ENCODE data around the gene FBXL4. TPM values are rescaled to one million over a fixed set of nuclear protein-coding genes. Genes with fewer than 3 reads are reported as not detected.

Gene FBXL4
- total RNA-seq, 2 donors from 2014 or later: 16.5 to 19.0 TPM

- Mint-ChIP-seq H3K36me3 (ENCODE audit: insufficient read depth in 2 of 2) (no peaks in the 10 kb centered on the region), H3K9me3 (peaks cover 0 to 1% of the 10 kb centered on the region in 2 donors), H3K27me3 (ENCODE audit: low read depth) (no peaks in the 10 kb centered on the region), H3K4me3 (no peak overlapping the region), H3K27ac (no peak overlapping the region), H3K4me1 (ENCODE audit: low read depth) (no peaks in the 10 kb centered on the region)
- no peak for DNase-seq
- no peak for ATAC-seq (replicated peaks in 1 of 2)
Observed at GRCh38 chr6:98971303-98971702, 23.6 kb upstream of the FBXL4 start.

DNA sequence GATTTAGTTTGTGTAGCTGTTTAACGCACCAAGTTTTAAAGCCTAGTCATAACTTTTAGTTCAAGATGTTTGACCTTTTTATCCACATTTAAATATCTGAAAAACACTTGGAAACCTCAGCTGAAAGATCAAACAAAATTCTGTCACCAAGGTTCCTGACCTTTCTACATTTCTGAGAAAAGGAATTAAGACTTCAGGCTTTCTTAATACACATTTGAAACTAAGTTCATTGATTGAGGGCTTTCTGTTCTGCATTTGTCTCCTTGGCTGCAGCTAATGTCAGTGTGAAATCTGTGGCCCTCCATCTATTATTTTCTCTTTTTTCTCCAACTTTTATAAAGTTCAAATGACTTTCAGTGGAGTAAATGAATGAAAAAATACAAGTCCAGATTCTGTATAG, 22.7 kb upstream of the FBXL4 start:
- peaks cover 2% of the 10 kb centered on the region for H3K27me3 Mint-ChIP-seq (ENCODE audit: low read depth)
- H3K9me3 Mint-ChIP-seq: peaks cover 0 to 1% of the 10 kb centered on the region in 2 donors
- DNase-seq (no peak), ATAC-seq (replicated peaks in 1 of 2) (no peak)
- no peaks in the 10 kb centered on the region for H3K4me1 Mint-ChIP-seq (ENCODE audit: low read depth)
- H3K4me3 Mint-ChIP-seq: no peak overlapping the region
- H3K27ac Mint-ChIP-seq: no peak overlapping the region
- no peaks in the 10 kb centered on the region for H3K36me3 Mint-ChIP-seq (ENCODE audit: insufficient read depth in 2 of 2)

- no peaks in the 10 kb centered on the region for H3K4me1 Mint-ChIP-seq (ENCODE audit: low read depth)
- ATAC-seq (replicated peaks in 1 of 2): no peak
- no peak for DNase-seq
- peaks cover 0 to 1% of the 10 kb centered on the region in 2 donors for H3K9me3 Mint-ChIP-seq
- H3K4me3 Mint-ChIP-seq: no peak overlapping the region
- H3K27me3 Mint-ChIP-seq (ENCODE audit: low read depth): peaks cover 30% of the 10 kb centered on the region
- H3K36me3 Mint-ChIP-seq (ENCODE audit: insufficient read depth in 2 of 2): no peaks in the 10 kb centered on the region
- H3K27ac Mint-ChIP-seq: no peak overlapping the region
Observed at GRCh38 chr6:98967616-98968015, 19.9 kb upstream of the FBXL4 start.

GRCh38 chr6:98959631-98960030, 11.9 kb upstream of the FBXL4 start:
- H3K4me1 Mint-ChIP-seq (ENCODE audit: low read depth): no peaks in the 10 kb centered on the region
- H3K27me3 Mint-ChIP-seq (ENCODE audit: low read depth): peaks cover 21% of the 10 kb centered on the region
- H3K9me3 Mint-ChIP-seq: no peaks in the 10 kb centered on the region
- ATAC-seq (replicated peaks in 1 of 2) (no peak), DNase-seq (no peak)
- H3K36me3 Mint-ChIP-seq (ENCODE audit: insufficient read depth in 2 of 2): no peaks in the 10 kb centered on the region
- no peak overlapping the region for H3K27ac Mint-ChIP-seq
- H3K4me3 Mint-ChIP-seq: no peak overlapping the region

DNA sequence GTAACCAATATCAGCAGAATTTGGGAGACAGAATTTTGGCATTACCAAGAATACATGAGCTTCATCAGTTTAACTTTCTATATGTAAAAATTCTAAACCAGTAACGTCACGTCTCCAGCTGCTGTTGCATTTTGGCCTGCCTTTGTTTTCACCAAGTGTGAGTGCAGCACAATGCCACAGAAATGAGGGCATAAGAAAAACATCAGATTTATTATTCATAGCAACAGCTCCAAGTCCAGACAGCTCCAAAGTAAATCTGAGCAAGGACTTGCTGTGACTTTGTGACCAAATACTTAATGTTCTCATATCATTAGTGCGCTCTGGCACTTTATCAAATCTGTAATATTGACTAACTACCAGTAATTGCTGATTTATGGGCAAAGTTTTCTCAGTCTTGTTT, 11.0 kb upstream of the FBXL4 start:
- no peaks in the 10 kb centered on the region for H3K9me3 Mint-ChIP-seq
- peaks cover 13% of the 10 kb centered on the region for H3K27me3 Mint-ChIP-seq (ENCODE audit: low read depth)
- no peaks in the 10 kb centered on the region for H3K4me1 Mint-ChIP-seq (ENCODE audit: low read depth)
- no peak overlapping the region for H3K27ac Mint-ChIP-seq
- H3K4me3 Mint-ChIP-seq: no peak overlapping the region
- H3K36me3 Mint-ChIP-seq (ENCODE audit: insufficient read depth in 2 of 2): no peaks in the 10 kb centered on the region
- ATAC-seq (replicated peaks in 1 of 2): no peak
- DNase-seq: no peak

DNA sequence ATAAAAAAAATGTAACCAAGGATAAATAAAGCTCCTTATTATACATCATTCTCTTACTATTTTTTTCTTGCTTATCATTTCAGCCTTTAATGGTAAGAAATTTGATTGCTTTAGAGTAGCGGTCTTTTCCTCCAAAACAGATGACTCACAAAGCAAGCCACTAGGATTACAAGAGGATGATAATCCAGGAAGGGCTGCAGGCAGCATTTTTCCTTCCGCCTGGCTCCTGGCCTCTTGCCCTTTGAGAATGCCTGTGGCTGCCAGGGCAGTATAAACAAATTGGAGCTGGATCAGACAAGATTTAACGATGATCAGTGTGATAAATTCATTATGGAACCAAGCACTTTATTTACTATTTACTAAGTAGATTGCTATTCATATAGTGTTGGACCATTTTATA, 9.7 kb upstream of the FBXL4 start:
- Mint-ChIP-seq H3K4me3 (no peak overlapping the region), H3K4me1 (ENCODE audit: low read depth) (no peaks in the 10 kb centered on the region), H3K9me3 (no peaks in the 10 kb centered on the region), H3K36me3 (ENCODE audit: insufficient read depth in 2 of 2) (no peaks in the 10 kb centered on the region), H3K27ac (no peak overlapping the region), H3K27me3 (ENCODE audit: low read depth) (no peaks in the 10 kb centered on the region)
- no peak for ATAC-seq (replicated peaks in 1 of 2)
- no peak for DNase-seq

GRCh38 chr6:98949589-98949988, 1.8 kb upstream of the FBXL4 start:
- DNase-seq (no peak), ATAC-seq (replicated peaks in 1 of 2) (no peak)
- peaks cover 3 to 5% of the 10 kb centered on the region in 2 donors for H3K36me3 Mint-ChIP-seq (ENCODE audit: insufficient read depth in 2 of 2)
- peaks cover 0 to 2% of the 10 kb centered on the region in 2 donors for H3K9me3 Mint-ChIP-seq
- H3K27me3 Mint-ChIP-seq (ENCODE audit: low read depth): peaks cover 18% of the 10 kb centered on the region
- peak overlapping the region; percentile 48 for H3K27ac Mint-ChIP-seq
- no peak overlapping the region for H3K4me3 Mint-ChIP-seq
- H3K4me1 Mint-ChIP-seq (ENCODE audit: low read depth): peaks cover 22% of the 10 kb centered on the region

- Mint-ChIP-seq H3K27ac (peak overlapping the region; percentile 94), H3K27me3 (ENCODE audit: low read depth) (peaks cover 18% of the 10 kb centered on the region), H3K36me3 (ENCODE audit: insufficient read depth in 2 of 2) (peaks cover 10 to 18% of the 10 kb centered on the region in 2 donors), H3K4me3 (peak overlapping the region; percentile 90 to 92), H3K4me1 (ENCODE audit: low read depth) (peaks cover 42% of the 10 kb centered on the region), H3K9me3 (peaks cover 2 to 3% of the 10 kb centered on the region in 2 donors)
- peak; percentile 53 to 56 for DNase-seq
- ATAC-seq (replicated peaks in 1 of 2): peak; percentile 20 to 21
Observed at GRCh38 chr6:98946879-98947410, 801 bp downstream of the FBXL4 start.

DNA sequence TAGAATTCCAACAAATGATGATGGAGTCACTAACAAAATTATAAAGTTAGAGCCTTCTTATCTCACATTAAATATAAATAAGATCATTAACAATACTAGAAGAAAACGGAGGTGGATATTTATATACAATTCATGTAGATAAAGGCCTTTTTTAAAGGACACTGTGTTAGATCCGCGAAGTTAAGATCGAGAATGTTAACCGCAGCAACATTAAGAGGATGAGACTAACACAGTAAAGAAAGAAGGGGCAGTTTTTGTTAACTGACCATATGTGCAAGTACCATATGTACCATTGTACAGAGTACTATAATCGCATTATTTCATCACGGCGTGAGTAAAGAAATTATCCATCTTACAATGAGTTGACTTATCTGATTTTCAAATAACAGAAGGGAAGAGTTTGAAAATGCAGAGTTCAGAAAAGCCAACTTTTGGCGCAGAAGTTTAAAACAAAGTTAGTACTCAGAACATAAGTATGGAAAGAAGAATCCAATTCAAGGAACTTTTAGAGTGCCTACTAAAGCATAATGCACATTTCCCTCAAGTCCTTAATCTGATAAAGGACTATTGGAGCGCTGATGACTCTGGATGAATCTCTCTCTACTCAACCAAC, 1.4 kb downstream of the FBXL4 start:
- ATAC-seq (replicated peaks in 1 of 2) (no peak), DNase-seq (no peak)
- H3K27ac Mint-ChIP-seq: peak overlapping the region; percentile 94
- peaks cover 12% of the 10 kb centered on the region for H3K27me3 Mint-ChIP-seq (ENCODE audit: low read depth)
- H3K4me1 Mint-ChIP-seq (ENCODE audit: low read depth): peaks cover 47% of the 10 kb centered on the region
- H3K36me3 Mint-ChIP-seq (ENCODE audit: insufficient read depth in 2 of 2): peaks cover 13 to 23% of the 10 kb centered on the region in 2 donors
- H3K4me3 Mint-ChIP-seq: peak overlapping the region; percentile 90 to 92
- H3K9me3 Mint-ChIP-seq: peaks cover 3% of the 10 kb centered on the region in 2 donors

GRCh38 chr6:98945311-98946115, 2.2 kb downstream of the FBXL4 start:
- Mint-ChIP-seq H3K4me1 (ENCODE audit: low read depth) (peaks cover 53% of the 10 kb centered on the region), H3K27me3 (ENCODE audit: low read depth) (peaks cover 8% of the 10 kb centered on the region), H3K36me3 (ENCODE audit: insufficient read depth in 2 of 2) (peaks cover 17 to 29% of the 10 kb centered on the region in 2 donors), H3K27ac (peak overlapping the region; percentile 92), H3K9me3 (peaks cover 4% of the 10 kb centered on the region in 2 donors), H3K4me3 (peak overlapping the region; percentile 90 to 92)
- no peak for ATAC-seq (replicated peaks in 1 of 2)
- DNase-seq: no peak

DNA sequence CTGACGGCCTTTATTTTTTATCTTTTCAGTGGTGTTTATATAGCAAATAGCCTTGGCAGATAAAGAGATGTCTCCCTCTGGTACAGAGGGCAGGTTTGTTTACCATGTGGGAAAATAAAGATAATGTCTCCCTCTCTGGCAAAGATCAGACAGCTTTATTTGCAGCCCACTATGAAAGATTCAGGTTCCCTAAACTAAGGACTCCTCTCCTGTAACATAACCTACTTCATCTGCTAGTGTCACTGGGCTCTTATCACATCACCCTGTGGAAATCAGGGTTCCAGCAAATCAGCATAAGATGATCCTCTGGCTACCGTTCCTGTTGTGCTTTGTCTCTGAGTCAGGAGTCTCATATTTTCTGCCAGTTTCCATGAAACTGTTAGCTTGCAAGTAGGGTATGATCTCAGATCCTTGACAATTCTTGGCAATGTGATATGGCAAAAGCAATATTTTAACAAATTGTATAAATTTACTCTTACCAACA, 3.1 kb downstream of the FBXL4 start:
- Mint-ChIP-seq H3K27ac (no peak overlapping the region), H3K9me3 (peaks cover 2 to 4% of the 10 kb centered on the region in 2 donors), H3K4me3 (peak overlapping the region in 1 of 2 donors; percentile 43), H3K4me1 (ENCODE audit: low read depth) (peaks cover 53% of the 10 kb centered on the region), H3K36me3 (ENCODE audit: insufficient read depth in 2 of 2) (peaks cover 22 to 31% of the 10 kb centered on the region in 2 donors), H3K27me3 (ENCODE audit: low read depth) (no peaks in the 10 kb centered on the region)
- DNase-seq (no peak), ATAC-seq (replicated peaks in 1 of 2) (no peak)

GRCh38 chr6:98944168-98944567, 3.6 kb downstream of the FBXL4 start:
- H3K36me3 Mint-ChIP-seq (ENCODE audit: insufficient read depth in 2 of 2): peaks cover 25 to 35% of the 10 kb centered on the region in 2 donors
- peaks cover 4 to 6% of the 10 kb centered on the region in 2 donors for H3K9me3 Mint-ChIP-seq
- DNase-seq (no peak), ATAC-seq (replicated peaks in 1 of 2) (no peak)
- no peak overlapping the region for H3K27ac Mint-ChIP-seq
- H3K4me1 Mint-ChIP-seq (ENCODE audit: low read depth): peaks cover 53% of the 10 kb centered on the region
- no peak overlapping the region for H3K4me3 Mint-ChIP-seq
- H3K27me3 Mint-ChIP-seq (ENCODE audit: low read depth): no peaks in the 10 kb centered on the region

DNA sequence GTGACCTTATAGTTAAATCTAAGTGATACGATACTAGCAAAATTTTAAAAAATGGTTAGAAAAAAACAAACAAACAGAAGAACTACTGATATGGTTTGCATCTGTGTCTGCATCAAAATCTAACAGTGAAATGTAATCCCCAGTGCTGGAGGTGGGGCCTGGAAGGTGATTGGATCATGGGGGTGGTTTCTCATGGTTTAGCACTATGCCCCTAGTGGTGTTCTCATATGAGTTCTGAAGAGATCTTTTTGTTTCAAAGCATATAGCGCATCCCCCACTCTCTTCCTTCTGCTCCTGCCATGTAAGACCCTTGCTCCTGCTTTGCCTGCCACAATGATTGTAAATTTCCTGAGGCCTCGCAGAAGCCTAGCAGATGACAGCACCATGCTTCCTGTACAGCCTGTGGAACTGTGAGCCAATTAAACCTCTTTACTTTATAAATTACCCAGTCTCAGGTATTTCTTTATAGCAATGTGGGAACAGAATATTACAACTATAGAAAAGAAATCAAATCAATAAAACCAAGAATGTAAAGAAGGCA, 5.4 kb downstream of the FBXL4 start:
- Mint-ChIP-seq H3K36me3 (ENCODE audit: insufficient read depth in 2 of 2) (peaks cover 27 to 39% of the 10 kb centered on the region in 2 donors), H3K4me1 (ENCODE audit: low read depth) (peaks cover 63% of the 10 kb centered on the region), H3K27ac (no peak overlapping the region), H3K9me3 (peaks cover 4 to 6% of the 10 kb centered on the region in 2 donors), H3K27me3 (ENCODE audit: low read depth) (no peaks in the 10 kb centered on the region), H3K4me3 (no peak overlapping the region)
- ATAC-seq (replicated peaks in 1 of 2) (no peak), DNase-seq (no peak)

Measured in activated T-cell treated with anti-CD3 and anti-CD28 coated beads, Interleukin-2, amount 50 U/mL, for 72 hours (primary cell).